HUES6 (cell line): ENCODE results near the gene STUM.

Experiments
- H3K27ac ChIP-seq: 2 replicates; pipeline ENCODE4 v1.7.0; 2013; ENCODE audit warnings: low read depth, mild to moderate bottlenecking, low read length, inconsistent platforms
- H3K27me3 ChIP-seq: 2 replicates; pipeline ENCODE4 v1.6.1; 2013; ENCODE audit warnings: low read length; ENCODE audit not compliant: control insufficient read depth, insufficient read depth
- H3K36me3 ChIP-seq: 2 replicates; pipeline ENCODE4 v1.6.1; 2013; ENCODE audit warnings: low read length; ENCODE audit not compliant: control insufficient read depth, insufficient read depth
- H3K4me1 ChIP-seq: 2 replicates; pipeline ENCODE4 v1.6.1; 2013; ENCODE audit warnings: low read length; ENCODE audit not compliant: control insufficient read depth, insufficient read depth
- H3K4me3 ChIP-seq: 2 replicates; pipeline ENCODE4 v1.5.1; 2013; ENCODE audit warnings: low read depth, low read length
- H3K9ac ChIP-seq: one replicate; pipeline ENCODE4 v1.6.1; 2013; ENCODE audit warnings: mild to moderate bottlenecking, low read length
- H3K9me3 ChIP-seq: 2 replicates; pipeline ENCODE4 v1.6.1; 2013; ENCODE audit warnings: low read depth, low read length; ENCODE audit not compliant: control insufficient read depth, insufficient read depth

Gene STUM

DNA sequence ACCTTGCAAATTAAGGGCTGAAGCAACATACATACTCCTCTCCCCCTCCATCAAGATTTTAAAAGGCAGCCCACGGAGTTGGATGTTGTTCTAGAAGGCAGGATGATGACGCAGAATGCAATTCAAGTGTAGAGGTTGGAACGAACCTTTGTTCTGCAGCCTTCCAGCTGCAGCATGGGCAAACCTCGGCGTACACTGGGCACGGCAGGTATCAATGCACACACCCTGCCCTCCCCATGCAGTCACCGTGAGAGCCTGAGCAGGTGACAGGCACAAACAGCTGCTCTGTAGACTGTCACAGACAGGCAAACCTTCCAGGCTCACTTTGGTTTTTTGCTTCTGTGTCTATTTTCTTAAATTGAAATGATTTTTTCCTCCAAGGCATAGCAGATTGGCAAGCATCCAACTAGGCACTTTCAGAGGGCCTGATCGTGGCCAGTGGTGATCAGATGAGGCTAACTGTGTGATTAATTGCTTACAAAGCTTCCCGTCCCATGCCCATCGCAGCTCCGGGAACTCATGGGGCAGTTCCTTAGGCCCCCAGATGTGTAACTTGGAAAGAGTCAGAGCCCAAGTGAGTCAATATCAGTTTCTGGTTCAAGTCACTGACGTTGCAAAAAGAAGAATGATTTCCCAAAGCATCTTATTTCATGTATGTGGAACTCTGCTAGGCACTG, 108.2 kb downstream of the STUM start:
- H3K36me3 ChIP-seq: no peaks in the 10 kb centered on the region
- H3K9ac ChIP-seq: no peak overlapping the region
- no peaks in the 10 kb centered on the region for H3K9me3 ChIP-seq
- no peak overlapping the region for H3K27ac ChIP-seq
- H3K4me3 ChIP-seq: no peak overlapping the region
- H3K27me3 ChIP-seq: no peaks in the 10 kb centered on the region
- peaks cover 74% of the 10 kb centered on the region for H3K4me1 ChIP-seq

DNA sequence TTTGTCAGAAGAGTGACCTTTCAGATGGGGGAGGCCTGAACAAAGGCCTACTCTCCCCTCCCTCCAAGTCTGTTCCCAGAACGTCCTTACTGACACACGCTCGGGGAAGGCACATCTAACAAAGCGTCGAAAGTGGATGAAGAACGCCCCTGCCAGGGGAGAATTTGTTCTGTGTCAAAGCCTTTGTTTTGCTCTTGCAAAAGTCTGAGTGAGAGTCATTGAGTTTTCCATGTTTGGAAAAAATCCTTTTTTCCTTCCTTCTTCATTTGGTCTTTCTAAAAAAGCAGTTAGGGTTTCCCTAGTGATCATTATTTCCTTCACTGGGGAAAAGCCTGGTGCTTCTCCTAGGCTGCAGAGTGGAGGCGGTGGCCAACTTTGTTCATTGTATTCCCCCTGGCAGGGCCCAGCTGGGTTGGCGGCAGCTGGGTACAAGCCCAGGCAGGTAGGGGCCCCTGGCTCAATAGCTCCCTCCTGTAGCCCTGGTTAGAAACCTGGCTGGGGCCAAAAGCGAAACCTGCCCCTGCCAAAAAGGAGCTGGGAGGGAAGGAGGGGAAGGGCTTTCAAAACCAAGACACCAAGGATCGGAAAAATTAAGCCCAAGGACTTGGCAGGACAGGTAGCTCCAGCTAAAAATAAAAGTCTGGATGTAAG, 109.5 kb downstream of the STUM start:
- Histone ChIP-seq H3K9ac (no peak overlapping the region), H3K27ac (no peak overlapping the region), H3K27me3 (no peaks in the 10 kb centered on the region)

DNA sequence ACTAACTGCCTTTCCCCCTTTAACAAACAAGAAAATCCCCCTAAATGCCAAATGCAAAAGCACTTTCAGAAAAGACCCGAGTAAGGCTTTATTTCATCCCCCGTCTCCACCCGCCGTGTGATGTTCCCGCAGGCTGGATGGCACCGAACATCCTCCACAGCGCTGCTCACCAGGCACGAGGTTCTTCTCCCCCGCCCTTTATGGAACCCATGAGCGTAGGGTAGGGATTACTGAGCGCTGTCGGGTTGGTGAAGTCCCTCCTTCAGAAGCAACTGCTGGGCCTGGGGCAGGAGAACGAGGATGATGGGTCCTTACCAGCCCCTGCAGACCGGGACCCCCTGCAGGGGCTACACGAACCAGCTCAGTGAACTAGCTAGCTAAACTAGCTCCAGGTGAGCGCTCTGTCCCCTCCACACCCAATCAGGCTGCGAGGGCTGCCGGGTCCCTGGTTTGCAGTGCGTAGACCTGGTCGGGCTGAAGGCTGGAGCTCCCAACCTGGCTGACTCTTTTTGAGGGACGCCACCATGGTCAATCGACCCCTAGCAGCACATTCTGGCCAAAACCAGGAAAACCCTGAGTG, 110.1 kb downstream of the STUM start:
- H3K27me3 ChIP-seq: no peaks in the 10 kb centered on the region
- H3K4me1 ChIP-seq: peaks cover 82% of the 10 kb centered on the region
- no peak overlapping the region for H3K9ac ChIP-seq
- H3K9me3 ChIP-seq: no peaks in the 10 kb centered on the region
- H3K36me3 ChIP-seq: no peaks in the 10 kb centered on the region
- H3K27ac ChIP-seq: no peak overlapping the region
- H3K4me3 ChIP-seq: no peak overlapping the region

More for the DNA sequence above, 109.5 kb downstream of the STUM start:
- H3K4me3 ChIP-seq: no peak overlapping the region
- H3K4me1 ChIP-seq: peaks cover 84% of the 10 kb centered on the region
- H3K9me3 ChIP-seq: no peaks in the 10 kb centered on the region
- H3K36me3 ChIP-seq: no peaks in the 10 kb centered on the region
